Panc1 (cell line): ENCODE data around the gene ITPR2.

Experiments
- POLR2AphosphoS5 ChIP-seq: IDR thresholded peaks from 2 replicates; pipeline ENCODE4 v1.6.1; 2012; ENCODE audit warnings: mild to moderate bottlenecking, low read depth, low read length, moderate library complexity
- TF ChIP-seq, protein P1 (sequence below): fragments of 450-650 bp; IDR thresholded peaks from 2 replicates; pipeline ENCODE4 v1.5.1; 2017; ENCODE audit warnings: mild to moderate bottlenecking

DNA sequence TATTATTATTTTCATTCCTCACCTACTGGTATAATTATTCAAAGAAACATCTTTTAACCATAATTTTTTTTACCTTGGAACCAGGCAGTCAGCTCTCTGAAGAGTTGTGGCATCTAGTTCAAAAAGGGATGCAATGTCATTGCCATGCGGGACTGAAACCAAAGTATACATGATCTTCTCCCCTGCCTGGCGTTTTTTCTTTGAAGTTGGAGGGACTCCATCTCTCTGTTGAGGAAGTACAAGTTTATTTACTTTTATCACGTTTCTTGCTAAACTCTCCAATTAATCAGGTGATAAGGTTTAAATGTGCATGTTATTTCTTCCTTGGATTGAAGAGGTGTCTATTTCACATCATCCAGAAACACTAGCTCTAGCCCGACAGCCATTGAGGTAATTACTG is 146.6 kb downstream of the ITPR2 start:
- TF ChIP-seq, protein P1, sequence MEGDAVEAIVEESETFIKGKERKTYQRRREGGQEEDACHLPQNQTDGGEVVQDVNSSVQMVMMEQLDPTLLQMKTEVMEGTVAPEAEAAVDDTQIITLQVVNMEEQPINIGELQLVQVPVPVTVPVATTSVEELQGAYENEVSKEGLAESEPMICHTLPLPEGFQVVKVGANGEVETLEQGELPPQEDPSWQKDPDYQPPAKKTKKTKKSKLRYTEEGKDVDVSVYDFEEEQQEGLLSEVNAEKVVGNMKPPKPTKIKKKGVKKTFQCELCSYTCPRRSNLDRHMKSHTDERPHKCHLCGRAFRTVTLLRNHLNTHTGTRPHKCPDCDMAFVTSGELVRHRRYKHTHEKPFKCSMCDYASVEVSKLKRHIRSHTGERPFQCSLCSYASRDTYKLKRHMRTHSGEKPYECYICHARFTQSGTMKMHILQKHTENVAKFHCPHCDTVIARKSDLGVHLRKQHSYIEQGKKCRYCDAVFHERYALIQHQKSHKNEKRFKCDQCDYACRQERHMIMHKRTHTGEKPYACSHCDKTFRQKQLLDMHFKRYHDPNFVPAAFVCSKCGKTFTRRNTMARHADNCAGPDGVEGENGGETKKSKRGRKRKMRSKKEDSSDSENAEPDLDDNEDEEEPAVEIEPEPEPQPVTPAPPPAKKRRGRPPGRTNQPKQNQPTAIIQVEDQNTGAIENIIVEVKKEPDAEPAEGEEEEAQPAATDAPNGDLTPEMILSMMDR, result no peak
- no peak for TF ChIP-seq POLR2AphosphoS5
